OCI-LY3 (cell line): ENCODE data around the gene COLQ.

Experiments
- H2AFZ ChIP-seq: fragments of 200-600, 300-600 bp; shearing (Covaris generic); 2 replicates; pipeline ENCODE4 v1.6.0; 2014; ENCODE audit warnings: antibody characterized with exemption, low read depth, low read length
- H3K27ac ChIP-seq: fragments of 200-600, 300-600 bp; sonication (generic); 2 replicates; pipeline ENCODE4 v1.5.1; 2014; ENCODE audit warnings: mild to moderate bottlenecking, low read length, moderate library complexity, mixed read lengths
- H3K27me3 ChIP-seq: fragments of 200-600, 300-600 bp; sonication (generic); 2 replicates; pipeline ENCODE4 v1.6.1; 2014; ENCODE audit warnings: low read depth, low read length, mixed read lengths
- H3K36me3 ChIP-seq: fragments of 200-600, 300-600 bp; sonication (generic); replicated peaks from 2 replicates; pipeline ENCODE3; 2014; ENCODE audit warnings: low read depth, low read length, mixed read lengths
- H3K4me1 ChIP-seq: fragments of 300-600, 200-600 bp; sonication (generic); 2 replicates; pipeline ENCODE4 v1.6.1; 2014; ENCODE audit warnings: low read length, mixed read lengths
- H3K4me2 ChIP-seq: fragments of 200-600, 300-600 bp; sonication (generic); 2 replicates; pipeline ENCODE4 v1.6.1; 2014; ENCODE audit warnings: low read length, mixed read lengths
- H3K4me3 ChIP-seq: fragments of 300-600, 200-600 bp; sonication (generic); 2 replicates; pipeline ENCODE4 v1.5.1; 2014; ENCODE audit warnings: antibody characterized with exemption, mild to moderate bottlenecking, low read length, moderate library complexity
- H3K79me2 ChIP-seq: fragments of 300-600, 200-600 bp; shearing (Covaris generic); 2 replicates; pipeline ENCODE4 v1.6.1; 2014; ENCODE audit warnings: mild to moderate bottlenecking, low read length, mixed read lengths
- H3K9ac ChIP-seq: fragments of 300-600, 200-600 bp; shearing (Covaris generic); 2 replicates; pipeline ENCODE4 v1.6.0; 2014; ENCODE audit warnings: mild to moderate bottlenecking, low read length, moderate library complexity
- H3K9me3 ChIP-seq: fragments of 200-600, 300-600 bp; shearing (Covaris generic); 2 replicates; pipeline ENCODE4 v1.6.1; 2014; ENCODE audit warnings: low read length, mixed read lengths; ENCODE audit not compliant: insufficient read depth
- H4K20me1 ChIP-seq: fragments of 200-600, 300-600 bp; sonication (generic); 2 replicates; pipeline ENCODE4 v1.6.1; 2016; ENCODE audit warnings: low read length, mixed read lengths; ENCODE audit not compliant: insufficient read depth
- EZH2phosphoT487 ChIP-seq: fragments of 200-600 bp; shearing (Covaris generic); IDR thresholded peaks from 2 replicates; pipeline ENCODE4 v1.6.1; 2018; ENCODE audit warnings: antibody characterized with exemption, mixed run types, low read depth
- TF ChIP-seq, protein P1 (sequence below): fragments of 200-600, 300-600 bp; sonication (generic); IDR thresholded peaks from 2 replicates; pipeline ENCODE4 v1.5.1; 2014; ENCODE audit warnings: antibody characterized with exemption, low read length, low read depth

Gene COLQ

DNA sequence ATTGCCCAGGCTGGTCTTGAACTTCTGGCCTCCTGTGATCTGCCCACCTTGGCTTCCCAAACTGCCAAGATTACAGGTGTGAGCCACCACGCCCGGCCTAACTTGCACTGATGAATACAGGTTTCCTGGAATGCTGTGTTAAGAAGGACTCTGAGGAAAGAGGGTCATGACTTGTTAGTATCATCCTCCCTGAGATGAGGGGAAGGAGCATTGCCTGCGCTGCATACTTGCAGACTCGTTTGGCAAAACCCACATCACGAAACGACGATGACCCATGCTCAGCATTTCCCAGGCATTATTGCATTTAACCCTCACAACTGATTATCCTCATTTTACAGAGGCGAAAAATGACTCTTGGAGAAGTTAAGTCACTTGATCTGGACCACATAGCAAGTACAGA, 18.9 kb downstream of the COLQ start:
- Histone ChIP-seq H3K27me3 (peaks cover 12% of the 10 kb centered on the region; the same call in 1 of the 2 replicates), H3K9ac (no peak overlapping the region), H4K20me1 (no peaks in the 10 kb centered on the region), H3K4me3 (no peak overlapping the region), H2AFZ (no peak overlapping the region), H3K27ac (no peak overlapping the region), H3K4me1 (peaks cover 9% of the 10 kb centered on the region), H3K79me2 (no peaks in the 10 kb centered on the region), H3K9me3 (no peaks in the 10 kb centered on the region), H3K4me2 (no peak overlapping the region), H3K36me3 (no peaks in the 10 kb centered on the region)
- no peak for TF ChIP-seq EZH2phosphoT487
- TF ChIP-seq, protein P1, sequence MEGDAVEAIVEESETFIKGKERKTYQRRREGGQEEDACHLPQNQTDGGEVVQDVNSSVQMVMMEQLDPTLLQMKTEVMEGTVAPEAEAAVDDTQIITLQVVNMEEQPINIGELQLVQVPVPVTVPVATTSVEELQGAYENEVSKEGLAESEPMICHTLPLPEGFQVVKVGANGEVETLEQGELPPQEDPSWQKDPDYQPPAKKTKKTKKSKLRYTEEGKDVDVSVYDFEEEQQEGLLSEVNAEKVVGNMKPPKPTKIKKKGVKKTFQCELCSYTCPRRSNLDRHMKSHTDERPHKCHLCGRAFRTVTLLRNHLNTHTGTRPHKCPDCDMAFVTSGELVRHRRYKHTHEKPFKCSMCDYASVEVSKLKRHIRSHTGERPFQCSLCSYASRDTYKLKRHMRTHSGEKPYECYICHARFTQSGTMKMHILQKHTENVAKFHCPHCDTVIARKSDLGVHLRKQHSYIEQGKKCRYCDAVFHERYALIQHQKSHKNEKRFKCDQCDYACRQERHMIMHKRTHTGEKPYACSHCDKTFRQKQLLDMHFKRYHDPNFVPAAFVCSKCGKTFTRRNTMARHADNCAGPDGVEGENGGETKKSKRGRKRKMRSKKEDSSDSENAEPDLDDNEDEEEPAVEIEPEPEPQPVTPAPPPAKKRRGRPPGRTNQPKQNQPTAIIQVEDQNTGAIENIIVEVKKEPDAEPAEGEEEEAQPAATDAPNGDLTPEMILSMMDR = no peak

DNA sequence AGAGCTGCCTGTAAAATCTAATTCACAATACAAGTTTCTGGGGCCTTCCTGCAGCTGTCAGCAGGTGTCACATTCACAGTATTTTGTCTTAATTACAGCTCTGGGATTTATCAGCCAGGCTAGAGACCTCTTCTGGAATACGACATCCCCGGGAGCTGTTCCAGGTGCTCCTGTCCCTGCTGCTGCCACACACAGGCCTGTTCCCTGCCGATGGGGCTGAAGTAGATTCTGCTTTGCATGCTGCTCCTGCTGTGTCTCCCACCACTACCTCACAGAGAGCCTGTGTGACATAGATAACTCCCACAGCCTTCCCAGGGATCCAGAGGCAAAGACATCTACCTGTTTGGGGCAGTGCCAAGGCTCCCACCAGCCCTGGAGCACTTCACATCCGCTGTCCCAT, 20.4 kb downstream of the COLQ start:
- Histone ChIP-seq H3K4me2 (no peak overlapping the region), H3K27ac (no peak overlapping the region)
- TF ChIP-seq, protein P1 = no peak
- no peak for TF ChIP-seq EZH2phosphoT487

DNA sequence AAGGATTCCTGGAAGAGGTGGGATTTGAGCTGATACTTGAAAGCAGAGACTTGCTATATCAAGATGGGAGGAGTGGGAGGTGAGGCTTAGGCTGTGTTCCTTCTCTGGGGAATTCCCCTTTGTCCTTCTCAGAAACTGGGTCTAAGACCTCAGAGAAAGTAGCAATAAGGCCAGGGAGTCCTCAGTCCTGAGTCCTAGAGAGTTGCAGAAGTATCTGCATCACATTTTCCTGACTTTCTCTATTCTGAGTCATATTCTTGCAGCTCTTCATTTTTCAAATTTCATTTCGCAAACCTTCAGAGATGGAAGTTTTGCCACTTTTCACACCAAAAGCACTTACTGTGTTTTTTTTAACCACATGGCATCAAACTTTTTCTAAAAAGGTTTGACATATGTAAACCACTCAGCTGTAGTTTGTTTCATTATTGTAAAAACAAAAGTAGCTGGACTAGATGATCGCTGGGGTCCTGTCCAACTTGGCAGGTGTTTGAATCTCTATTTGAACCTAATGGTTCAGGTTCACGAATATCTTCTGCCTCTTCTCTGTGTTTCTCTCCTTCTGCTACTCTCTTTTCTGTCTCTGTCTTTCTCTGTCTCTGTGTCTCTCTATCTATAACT, 21.3 kb downstream of the COLQ start:
- no peak for TF ChIP-seq EZH2phosphoT487
- TF ChIP-seq, protein P1 = no peak
- no peak overlapping the region for H3K4me3 ChIP-seq
- peaks cover 14% of the 10 kb centered on the region; the same call in 1 of the 2 replicates for H3K27me3 ChIP-seq
- no peak overlapping the region for H3K9ac ChIP-seq
- peaks cover 22% of the 10 kb centered on the region for H3K4me1 ChIP-seq
- H3K9me3 ChIP-seq = no peaks in the 10 kb centered on the region
- H3K79me2 ChIP-seq = no peaks in the 10 kb centered on the region
- no peak overlapping the region for H3K27ac ChIP-seq
- H3K4me2 ChIP-seq = 0 out of 2 replicates have a peak overlapping the region, but pooled peaks have one; percentile 2
- no peaks in the 10 kb centered on the region for H3K36me3 ChIP-seq
- no peak overlapping the region for H2AFZ ChIP-seq
- H4K20me1 ChIP-seq = no peaks in the 10 kb centered on the region

More for the DNA sequence above, 20.4 kb downstream of the COLQ start:
- Histone ChIP-seq H3K79me2 (no peaks in the 10 kb centered on the region), H3K27me3 (peaks cover 12% of the 10 kb centered on the region; the same call in 1 of the 2 replicates), H3K4me1 (peaks cover 22% of the 10 kb centered on the region), H3K9ac (no peak overlapping the region), H4K20me1 (no peaks in the 10 kb centered on the region), H3K4me3 (no peak overlapping the region), H2AFZ (no peak overlapping the region), H3K9me3 (no peaks in the 10 kb centered on the region), H3K36me3 (no peaks in the 10 kb centered on the region)

DNA sequence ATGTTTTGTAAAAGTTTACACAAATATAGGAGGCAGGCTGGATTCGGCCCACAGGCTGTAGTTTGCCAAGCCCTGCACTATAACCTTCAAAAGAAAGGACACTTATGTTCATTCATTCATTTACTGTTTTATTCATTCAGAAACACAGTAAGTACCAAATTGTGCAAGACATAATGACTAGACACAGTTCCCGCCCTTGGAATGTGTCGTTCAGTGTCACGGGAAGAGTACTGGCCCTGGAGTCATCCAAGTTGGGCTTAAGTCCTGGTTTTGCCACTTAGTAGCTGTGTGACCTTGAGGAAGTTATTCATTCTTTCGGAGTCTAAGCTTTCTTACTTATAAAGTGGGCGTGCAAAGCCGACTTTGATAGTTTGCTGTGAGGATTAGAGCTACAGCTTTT, 22.0 kb downstream of the COLQ start:
- Histone ChIP-seq H3K4me1 (peaks cover 22% of the 10 kb centered on the region), H3K27me3 (peaks cover 19% of the 10 kb centered on the region; the same call in 1 of the 2 replicates), H3K4me3 (no peak overlapping the region), H3K79me2 (no peaks in the 10 kb centered on the region), H3K9ac (no peak overlapping the region), H3K36me3 (no peaks in the 10 kb centered on the region), H2AFZ (no peak overlapping the region), H3K9me3 (no peaks in the 10 kb centered on the region), H3K27ac (no peak overlapping the region), H3K4me2 (no peak overlapping the region), H4K20me1 (no peaks in the 10 kb centered on the region)
- TF ChIP-seq, protein P1 = no peak
- TF ChIP-seq EZH2phosphoT487 = no peak
